T-cell (primary cell): ENCODE measurements around the gene ERC2. TPM values are rescaled to one million over a fixed set of nuclear protein-coding genes. Genes with fewer than 3 reads are reported as not detected.

Experiments
- ATAC-seq, 4 experiments: fragments of 200-7000 bp in 3 of 4; fragments of 150-1000 bp in 1 of 4; cut with Tn5 transposase; replicated peaks in 1 of 4; 1 replicate in 3 of 4; 2 replicates in 1 of 4; pipeline ENCODE4 v1.10.0; 2021; ENCODE audit warnings: moderate library complexity in 3 of 4, mild to moderate bottlenecking in 2 of 4, moderate number of reproducible peaks in 1 of 4
- CTCF ChIA-PET, 2 donors: fragments of 300-600 bp; sonication (Branson Sonifier 250); formaldehyde crosslinking; loops; one replicate each; lab custom pipeline; 2022; ENCODE audit warnings: antibody characterized with exemption in 2 of 2; lab: Charles Lee
- POLR2A ChIA-PET, 2 donors: fragments of 300-600 bp; sonication (Branson Sonifier 250); formaldehyde crosslinking; loops; one replicate each; lab custom pipeline; 2022; ENCODE audit warnings: antibody characterized with exemption in 2 of 2; lab: Charles Lee
- DNase-seq, 35 experiments: peaks; one replicate each; pipeline versions ENCODE4 v3.0.0 to v3.0.0-alpha.2; 2013 to 2023
- H3K27ac ChIP-seq: one replicate; pipeline ENCODE4 v1.5.1; 2013; ENCODE audit warnings: low read length
- H3K27me3 ChIP-seq, 2 experiments: replicated peaks in 1 of 2; 1 replicate in 1 of 2; 2 replicates in 1 of 2; pipeline versions ENCODE4 v1.6.1 to v1.7.0; 2013; ENCODE audit warnings: low read length in 1 of 2, mixed read lengths in 1 of 2; ENCODE audit not compliant: control insufficient read depth in 2 of 2, insufficient read depth in 2 of 2; ENCODE audit errors: extremely low read depth in 1 of 2
- H3K36me3 ChIP-seq, 2 donors: 1 replicate in 1 of 2; 2 replicates in 1 of 2; pipeline versions ENCODE4 v1.6.1 to v1.7.0; 2013; ENCODE audit warnings: low read length in 1 of 2; ENCODE audit not compliant: control insufficient read depth in 2 of 2, insufficient read depth in 1 of 2; ENCODE audit errors: extremely low read depth in 1 of 2
- H3K4me1 ChIP-seq, 2 experiments: 1 replicate in 1 of 2; 2 replicates in 1 of 2; pipeline versions ENCODE4 v1.6.1 to v1.7.0; 2013; ENCODE audit warnings: low read length in 2 of 2, mixed read lengths in 1 of 2; ENCODE audit not compliant: insufficient read depth in 2 of 2, control insufficient read depth in 1 of 2; ENCODE audit errors: extremely low read depth in 1 of 2
- H3K4me3 ChIP-seq, 2 donors: 1 replicate in 1 of 2; 2 replicates in 1 of 2; pipeline versions ENCODE4 v1.5.1 to v1.7.0; 2013; ENCODE audit warnings: mild to moderate bottlenecking in 2 of 2, low read length in 1 of 2, moderate library complexity in 1 of 2; ENCODE audit not compliant: control insufficient read depth in 1 of 2; ENCODE audit errors: extremely low read depth in 1 of 2
- H3K9me3 ChIP-seq: 2 replicates; pipeline ENCODE4 v1.7.0; 2013
- H3K27ac Mint-ChIP-seq, 2 donors: one replicate each; pipeline ENCODE4 v1.8.0; 2020 to 2021; ENCODE audit warnings: mild to moderate bottlenecking in 2 of 2, mixed read lengths in 2 of 2
- H3K27me3 Mint-ChIP-seq, 2 donors: one replicate each; pipeline ENCODE4 v1.8.0; 2021 to 2022; ENCODE audit warnings: mixed read lengths in 2 of 2
- H3K36me3 Mint-ChIP-seq: one replicate; pipeline ENCODE4 v1.8.0; 2021; ENCODE audit warnings: mixed read lengths
- H3K4me1 Mint-ChIP-seq, 3 donors: one replicate each; pipeline ENCODE4 v1.8.0; 2020 to 2022; ENCODE audit warnings: mixed read lengths in 3 of 3, mild to moderate bottlenecking in 1 of 3
- H3K4me3 Mint-ChIP-seq, 3 donors: one replicate each; pipeline ENCODE4 v1.8.0; 2020 to 2022; ENCODE audit warnings: mild to moderate bottlenecking in 3 of 3, mixed read lengths in 3 of 3, moderate library complexity in 3 of 3
- H3K9me3 Mint-ChIP-seq, 3 donors: one replicate each; pipeline ENCODE4 v1.8.0; 2020 to 2022; ENCODE audit warnings: mixed read lengths in 3 of 3
- WGBS: methylation state at CpG from one replicate; pipeline ENCODE4 v1.1.5; 2013; ENCODE audit warnings: missing lambda C conversion rate; ENCODE audit not compliant: insufficient coverage; 5-methylcytosine and 5-hydroxymethylcytosine counted together
- total RNA-seq, 35 experiments: library from RNA in 6 of 35; stranded (reverse) in 6 of 35; fragments of 120-200 nt in 1 of 35; gene quantifications; one replicate each; pipeline versions ENCODE4 v1.2.1 to v1.2.4 and lab custom pipeline; 2013 to 2026

Gene ERC2
- total RNA-seq, 5 donors from 2014 or later (not counting 1 experiment from before 2014, with no cell fraction given) = not detected

GRCh38 chr3:55731741-55732140, 736.5 kb downstream of the ERC2 start:
- H3K4me1 ChIP-seq = no peaks in the 10 kb centered on the region
- DNase-seq (no peak), ATAC-seq (no peak)
- no peak overlapping the region for H3K4me3 ChIP-seq
- no peaks in the 10 kb centered on the region for H3K36me3 ChIP-seq
- no peak overlapping the region for H3K27ac ChIP-seq
- no peaks in the 10 kb centered on the region for H3K27me3 ChIP-seq
- Mint-ChIP-seq H3K27me3 (peaks cover 0 to 6% of the 10 kb centered on the region in 2 donors), H3K36me3 (no peaks in the 10 kb centered on the region), H3K4me3 (no peak overlapping the region), H3K4me1 (no peaks in the 10 kb centered on the region), H3K9me3 (peaks cover 0 to 4% (median 0%) of the 10 kb centered on the region in 3 donors), H3K27ac (no peak overlapping the region)
- POLR2A ChIA-PET = no interaction called here
- CTCF ChIA-PET = no interaction called here
- H3K9me3 ChIP-seq = no peaks in the 10 kb centered on the region
- no CpG with 5 or more reads among the region's 3 CpGs for WGBS

GRCh38 chr3:55729546-55729945, 738.7 kb downstream of the ERC2 start:
- no peaks in the 10 kb centered on the region for H3K4me1 Mint-ChIP-seq
- ChIA-PET CTCF (no interaction called here), POLR2A (no interaction called here)
- H3K4me3 ChIP-seq = no peak overlapping the region
- H3K27ac Mint-ChIP-seq = no peak overlapping the region
- no peak overlapping the region for H3K4me3 Mint-ChIP-seq
- no peaks in the 10 kb centered on the region for H3K36me3 Mint-ChIP-seq
- no peaks in the 10 kb centered on the region for H3K9me3 ChIP-seq
- no CpG with 5 or more reads among the region's 7 CpGs for WGBS
- no peak for ATAC-seq
- H3K9me3 Mint-ChIP-seq = peaks cover 0 to 4% (median 0%) of the 10 kb centered on the region in 3 donors
- no peaks in the 10 kb centered on the region for H3K36me3 ChIP-seq
- peaks cover 0 to 2% of the 10 kb centered on the region in 2 experiments for H3K27me3 ChIP-seq
- DNase-seq = no peak
- no peak overlapping the region for H3K27ac ChIP-seq
- H3K4me1 ChIP-seq = no peaks in the 10 kb centered on the region
- H3K27me3 Mint-ChIP-seq = peaks cover 0 to 17% of the 10 kb centered on the region in 2 donors

- Histone ChIP-seq H3K4me1 (no peaks in the 10 kb centered on the region), H3K27me3 (peaks cover 0 to 2% of the 10 kb centered on the region in 2 experiments), H3K36me3 (no peaks in the 10 kb centered on the region), H3K4me3 (no peak overlapping the region), H3K9me3 (no peaks in the 10 kb centered on the region), H3K27ac (no peak overlapping the region)
- CTCF ChIA-PET = no interaction called here
- no peaks in the 10 kb centered on the region for H3K4me1 Mint-ChIP-seq
- H3K36me3 Mint-ChIP-seq = no peaks in the 10 kb centered on the region
- POLR2A ChIA-PET = no interaction called here
- ATAC-seq (no peak), DNase-seq (no peak)
- H3K4me3 Mint-ChIP-seq = no peak overlapping the region
- no peak overlapping the region for H3K27ac Mint-ChIP-seq
- H3K9me3 Mint-ChIP-seq = peaks cover 0 to 4% (median 0%) of the 10 kb centered on the region in 3 donors
- H3K27me3 Mint-ChIP-seq = peaks cover 0 to 22% of the 10 kb centered on the region in 2 donors
- 73% methylated on average over 4 of the region's 5 CpGs for WGBS
Measured at GRCh38 chr3:55728461-55729100, 739.7 kb downstream of the ERC2 start.

- H3K4me3 Mint-ChIP-seq = no peak overlapping the region
- H3K9me3 ChIP-seq = no peaks in the 10 kb centered on the region
- ATAC-seq (no peak), DNase-seq (no peak)
- H3K27me3 Mint-ChIP-seq = peaks cover 0 to 29% of the 10 kb centered on the region in 2 donors
- H3K4me3 ChIP-seq = no peak overlapping the region
- ChIA-PET POLR2A (no interaction called here), CTCF (no interaction called here)
- H3K4me1 Mint-ChIP-seq = no peaks in the 10 kb centered on the region
- no peaks in the 10 kb centered on the region for H3K36me3 Mint-ChIP-seq
- no peak overlapping the region for H3K27ac Mint-ChIP-seq
- H3K9me3 Mint-ChIP-seq = peaks cover 0 to 4% (median 0%) of the 10 kb centered on the region in 3 donors
- peaks cover 2 to 3% of the 10 kb centered on the region in 2 experiments for H3K27me3 ChIP-seq
- no CpG with 5 or more reads among the region's 2 CpGs for WGBS
- no peaks in the 10 kb centered on the region for H3K4me1 ChIP-seq
- no peak overlapping the region for H3K27ac ChIP-seq
- no peaks in the 10 kb centered on the region for H3K36me3 ChIP-seq
Measured at GRCh38 chr3:55726501-55726775, 741.8 kb downstream of the ERC2 start.

GRCh38 chr3:55725681-55726500, 742.4 kb downstream of the ERC2 start:
- CTCF ChIA-PET = no interaction called here
- H3K27me3 ChIP-seq = peaks cover 2 to 4% of the 10 kb centered on the region in 2 experiments
- Mint-ChIP-seq H3K27me3 (peaks cover 0 to 29% of the 10 kb centered on the region in 2 donors), H3K9me3 (peaks cover 0 to 4% (median 0%) of the 10 kb centered on the region in 3 donors), H3K4me3 (no peak overlapping the region), H3K27ac (no peak overlapping the region), H3K4me1 (no peaks in the 10 kb centered on the region), H3K36me3 (no peaks in the 10 kb centered on the region)
- POLR2A ChIA-PET = no interaction called here
- DNase-seq (no peak), ATAC-seq (no peak)
- H3K4me1 ChIP-seq = no peaks in the 10 kb centered on the region
- WGBS = 61% methylated on average over 2 of the region's 3 CpGs
- H3K36me3 ChIP-seq = no peaks in the 10 kb centered on the region
- H3K27ac ChIP-seq = no peak overlapping the region
- no peaks in the 10 kb centered on the region for H3K9me3 ChIP-seq
- no peak overlapping the region for H3K4me3 ChIP-seq

GRCh38 chr3:55724821-55725220, 743.4 kb downstream of the ERC2 start:
- Mint-ChIP-seq H3K9me3 (peaks cover 0 to 4% (median 0%) of the 10 kb centered on the region in 3 donors), H3K36me3 (no peaks in the 10 kb centered on the region), H3K27me3 (peaks cover 0 to 29% of the 10 kb centered on the region in 2 donors), H3K4me1 (no peaks in the 10 kb centered on the region), H3K4me3 (no peak overlapping the region), H3K27ac (no peak overlapping the region)
- H3K36me3 ChIP-seq = no peaks in the 10 kb centered on the region
- no peaks in the 10 kb centered on the region for H3K4me1 ChIP-seq
- ATAC-seq (no peak), DNase-seq (no peak)
- CTCF ChIA-PET = no interaction called here
- peaks cover 2 to 4% of the 10 kb centered on the region in 2 experiments for H3K27me3 ChIP-seq
- H3K27ac ChIP-seq = no peak overlapping the region
- H3K4me3 ChIP-seq = no peak overlapping the region
- 80% methylated on average over 1 of the region's 2 CpGs for WGBS
- no peaks in the 10 kb centered on the region for H3K9me3 ChIP-seq
- POLR2A ChIA-PET = no interaction called here
